GM19099 (cell line): ENCODE measurements around the gene RAPGEFL1.

Source experiments
- POLR2A ChIP-seq: IDR thresholded peaks from 3 replicates; pipeline ENCODE4 v1.6.1; 2011; ENCODE audit warnings: low read depth; ENCODE audit not compliant: insufficient read length; ENCODE audit errors: extremely low read depth

RAPGEFL1 gene

DNA sequence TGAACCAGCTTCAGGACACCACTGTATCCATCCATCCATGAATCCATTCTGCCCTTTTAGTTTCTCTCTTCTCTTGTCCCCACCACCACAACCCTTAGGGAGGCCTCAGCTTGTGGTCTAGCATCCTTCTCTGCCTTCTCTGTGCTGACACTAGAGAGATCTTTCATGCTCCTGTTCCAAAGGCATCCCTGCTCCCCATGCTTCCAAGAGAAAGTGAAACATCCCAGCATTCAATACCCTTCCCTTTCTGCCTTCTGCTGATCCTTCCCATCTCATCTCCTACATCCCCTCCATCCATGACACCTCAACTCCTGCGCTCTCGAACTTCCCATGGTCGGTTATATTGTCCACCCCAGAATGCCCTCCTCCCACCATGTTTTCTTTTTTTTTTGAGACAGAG lies 10.0 kb downstream of the RAPGEFL1 start:
- TF ChIP-seq POLR2A, result no peak

DNA sequence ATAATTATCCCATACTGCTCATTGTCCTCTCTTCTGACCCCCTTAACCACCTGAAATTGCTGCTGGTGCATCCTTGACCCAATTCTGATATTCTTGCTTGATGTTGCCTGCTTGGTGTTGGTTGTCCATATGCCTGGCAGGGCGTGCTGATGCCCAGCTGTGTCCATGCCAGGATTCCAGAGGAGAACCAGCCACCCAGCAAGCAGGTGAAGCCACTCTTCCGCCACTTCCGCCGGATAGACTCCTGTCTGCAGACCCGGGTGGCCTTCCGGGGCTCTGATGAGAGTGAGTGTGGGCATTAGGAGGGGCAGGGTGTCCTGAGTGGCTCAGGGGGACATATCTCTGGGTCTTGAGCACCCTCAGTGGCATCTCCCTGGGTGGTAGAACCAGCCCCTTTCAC lies 11.4 kb downstream of the RAPGEFL1 start:
- TF ChIP-seq POLR2A, result no peak

DNA sequence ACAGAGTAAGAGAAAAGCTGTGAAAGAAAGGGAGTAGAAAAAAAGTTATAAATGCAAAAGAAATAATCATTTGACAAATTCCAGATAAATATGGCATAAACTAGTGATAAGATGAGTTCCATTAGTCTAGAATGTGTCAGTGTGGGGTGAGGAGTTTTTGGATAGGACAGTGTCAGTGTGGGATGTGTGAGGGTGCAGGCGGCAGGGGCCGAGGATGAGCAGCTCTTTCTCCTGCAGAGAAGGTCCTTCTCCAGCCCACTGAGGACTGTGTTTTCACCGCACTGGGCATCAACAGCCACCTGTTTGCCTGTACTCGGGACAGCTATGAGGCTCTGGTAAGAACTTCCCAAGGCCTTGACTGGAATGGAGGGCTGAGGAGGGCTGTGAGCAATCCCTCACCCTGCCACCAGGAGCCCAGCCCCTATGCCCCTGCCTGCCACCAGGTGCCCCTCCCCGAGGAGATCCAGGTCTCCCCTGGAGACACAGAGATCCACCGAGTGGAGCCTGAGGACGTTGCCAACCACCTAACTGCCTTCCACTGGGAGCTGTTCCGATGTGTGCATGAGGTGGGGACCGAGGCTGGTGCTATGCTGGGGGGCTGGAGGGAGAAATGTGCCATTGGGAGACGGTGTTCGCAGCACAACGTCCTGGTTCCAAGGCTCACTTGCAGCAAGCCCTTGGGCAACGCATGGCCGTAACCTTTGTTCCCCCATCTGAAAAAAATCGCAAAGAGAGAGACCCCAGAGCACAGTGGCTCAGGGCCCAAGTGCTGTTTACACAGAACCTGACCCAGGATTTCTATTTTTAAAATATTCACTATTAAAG lies 13.1 kb downstream of the RAPGEFL1 start:
- no peak for TF ChIP-seq POLR2A

DNA sequence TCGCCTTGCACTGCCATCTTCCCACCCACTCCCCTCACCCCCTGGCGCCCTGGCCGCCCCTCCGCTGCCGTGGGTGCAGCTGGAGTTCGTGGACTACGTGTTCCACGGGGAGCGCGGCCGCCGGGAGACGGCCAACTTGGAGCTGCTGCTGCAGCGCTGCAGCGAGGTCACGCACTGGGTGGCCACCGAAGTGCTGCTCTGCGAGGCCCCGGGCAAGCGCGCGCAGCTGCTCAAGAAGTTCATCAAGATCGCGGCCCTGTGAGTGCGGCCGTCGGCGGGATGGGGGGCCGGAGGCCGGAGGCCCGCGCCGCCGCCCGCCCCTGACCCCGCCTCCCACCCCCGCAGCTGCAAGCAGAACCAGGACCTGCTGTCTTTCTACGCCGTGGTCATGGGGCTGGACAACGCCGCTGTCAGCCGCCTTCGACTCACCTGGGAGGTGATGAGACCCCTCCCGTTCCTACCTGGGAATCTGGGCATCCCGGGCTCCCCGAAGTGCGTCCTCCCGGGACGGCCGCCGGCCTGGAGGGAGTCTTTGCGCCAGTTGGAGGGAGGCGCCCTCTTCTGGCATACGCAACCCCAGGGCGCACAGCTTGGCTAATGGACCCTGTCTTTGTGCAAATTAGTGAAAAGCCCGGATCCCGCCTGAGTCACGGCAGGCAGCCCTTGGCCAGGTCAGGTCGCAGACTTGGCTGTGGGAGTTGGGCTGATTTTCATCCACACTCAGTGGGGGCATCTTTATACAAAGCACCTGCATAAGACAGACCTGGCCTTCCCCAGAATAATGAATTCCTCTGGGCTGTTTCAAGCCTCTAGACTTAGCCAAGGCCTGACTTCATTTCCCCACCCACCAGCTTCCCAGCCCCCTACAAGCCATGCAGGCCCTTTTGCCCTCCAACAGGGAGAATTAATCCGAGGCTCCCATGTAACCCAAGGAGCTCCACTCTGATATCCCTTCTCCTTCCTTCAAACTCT lies 14.3 kb downstream of the RAPGEFL1 start:
- no peak for TF ChIP-seq POLR2A

DNA sequence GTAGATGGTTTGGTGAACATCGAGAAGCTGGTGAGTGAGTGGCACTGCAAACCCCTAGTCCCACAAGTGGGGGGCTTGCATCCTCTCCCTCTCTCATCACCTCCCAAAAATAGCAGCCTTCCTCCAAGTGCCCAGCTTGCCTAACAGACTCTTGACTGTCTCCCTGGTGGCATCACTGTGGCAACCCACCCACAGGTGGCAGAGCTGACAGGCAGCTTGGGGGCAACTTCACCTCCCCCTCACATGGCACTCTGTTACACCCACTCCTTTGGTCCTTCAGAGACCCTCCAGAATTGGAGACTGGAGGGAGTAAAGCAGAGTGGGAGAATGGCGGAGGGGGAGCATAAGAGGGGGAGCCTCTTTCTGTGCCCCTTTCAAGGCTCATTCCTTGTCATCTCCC lies 15.7 kb downstream of the RAPGEFL1 start:
- TF ChIP-seq POLR2A, result no peak

DNA sequence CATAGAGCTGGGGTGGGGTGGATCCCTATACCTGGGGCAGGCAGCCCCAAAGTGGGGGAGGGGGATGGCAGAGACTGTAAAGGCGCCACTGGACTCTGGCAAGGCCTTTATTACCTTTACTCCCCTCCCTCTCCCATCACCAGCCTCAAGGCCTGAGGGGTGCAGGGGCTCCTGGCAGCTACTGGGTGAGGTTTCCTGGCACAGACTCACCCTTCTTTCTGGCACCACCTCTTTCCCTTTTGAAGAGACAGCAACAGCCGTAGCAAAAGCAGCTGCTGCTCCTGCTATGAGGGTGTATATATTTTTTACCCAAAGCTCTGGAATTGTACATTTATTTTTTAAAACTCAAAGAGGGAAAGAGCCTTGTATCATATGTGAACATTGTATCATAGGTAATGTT lies 17.6 kb downstream of the RAPGEFL1 start:
- no peak for TF ChIP-seq POLR2A

DNA sequence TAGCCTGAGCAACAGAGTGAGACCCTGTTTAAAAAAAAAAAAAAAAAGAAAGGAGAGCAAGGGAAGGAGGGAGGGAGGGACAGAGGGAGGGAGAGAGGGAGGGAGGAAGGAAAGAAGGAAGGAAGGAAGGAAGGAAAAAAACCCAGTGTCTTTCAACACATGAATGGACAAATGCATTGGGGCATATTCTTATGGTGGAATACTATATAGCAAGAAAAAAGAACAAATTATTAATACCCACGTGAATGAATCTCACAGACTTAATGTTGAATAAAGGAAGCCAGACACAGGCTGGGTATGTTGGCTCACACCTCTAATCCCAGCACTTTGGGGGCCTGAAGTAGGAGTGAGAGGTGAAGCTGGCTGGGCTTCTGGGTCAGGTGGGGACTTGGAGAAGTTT lies 20.3 kb downstream of the RAPGEFL1 start:
- TF ChIP-seq POLR2A, result no peak

DNA sequence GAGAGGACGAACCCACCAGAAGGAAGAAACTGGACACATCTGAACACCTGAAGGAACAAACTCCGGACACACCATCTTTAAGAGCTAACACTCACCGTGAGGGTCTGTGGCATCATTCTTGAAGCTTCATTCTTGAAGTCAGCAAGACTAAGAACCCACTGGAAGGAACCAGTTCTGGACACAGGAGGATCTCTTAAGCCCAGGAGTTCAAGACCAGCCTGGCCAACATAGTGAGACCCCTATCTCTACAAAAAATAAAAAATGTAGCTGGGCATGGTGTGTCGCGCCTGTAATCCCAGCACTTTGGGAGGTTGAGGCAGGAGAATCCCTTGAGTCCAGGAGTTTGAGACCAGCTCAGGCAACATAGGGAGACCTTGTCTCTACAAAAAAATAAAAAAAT lies 21.3 kb downstream of the RAPGEFL1 start:
- no peak for TF ChIP-seq POLR2A

DNA sequence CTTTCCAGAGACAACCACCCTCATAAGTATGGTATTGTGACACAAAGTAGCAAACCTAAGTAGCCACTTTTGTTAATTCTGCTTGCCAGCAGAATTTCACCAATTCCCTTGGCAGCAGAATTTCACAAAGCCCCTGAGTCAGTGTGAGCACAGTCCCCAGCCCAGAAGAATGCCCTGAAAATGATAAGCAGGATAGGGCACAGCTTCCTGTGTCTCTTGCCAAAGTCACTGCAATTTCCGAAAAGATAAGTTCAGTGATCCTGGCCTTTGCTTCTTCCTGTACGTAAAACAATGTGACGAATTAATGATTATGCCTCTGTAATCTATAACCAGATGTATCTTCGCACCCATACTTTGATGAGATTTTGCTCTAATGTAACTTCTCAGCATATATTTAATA lies 25.9 kb downstream of the RAPGEFL1 start:
- TF ChIP-seq POLR2A, result no peak

DNA sequence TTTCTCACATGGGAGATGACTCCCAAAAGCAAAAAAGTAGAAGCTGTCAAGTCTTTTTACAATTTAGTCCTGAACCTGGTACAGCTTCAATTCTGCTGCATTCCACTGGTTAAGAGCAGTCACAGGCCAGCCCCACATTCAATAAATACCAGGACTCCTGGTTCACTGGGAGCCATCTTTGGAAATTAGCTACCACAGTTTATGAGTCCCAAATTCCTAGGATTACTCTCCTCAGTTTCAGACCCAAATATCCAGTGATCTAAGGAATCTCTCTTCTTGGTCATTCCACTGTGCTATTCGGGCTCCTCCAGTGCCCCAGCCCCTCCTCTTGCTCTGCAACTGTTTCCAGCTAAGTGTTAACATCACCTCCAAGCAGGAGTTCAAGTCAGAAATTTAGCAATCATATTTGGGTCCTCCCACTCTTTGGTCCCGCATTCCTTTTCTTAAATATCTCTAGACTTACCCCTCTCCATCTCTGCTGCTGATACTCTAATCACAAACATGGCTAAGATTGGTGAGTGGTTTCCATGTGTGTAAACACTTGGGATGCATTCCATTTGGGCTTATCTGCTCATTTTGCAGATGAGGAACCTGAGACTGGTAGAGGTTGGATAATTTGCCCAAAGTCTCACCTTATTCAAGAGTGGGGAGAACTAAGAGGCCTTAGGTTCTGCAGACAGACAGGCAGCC lies 32.3 kb downstream of the RAPGEFL1 start:
- TF ChIP-seq POLR2A, result no peak

DNA sequence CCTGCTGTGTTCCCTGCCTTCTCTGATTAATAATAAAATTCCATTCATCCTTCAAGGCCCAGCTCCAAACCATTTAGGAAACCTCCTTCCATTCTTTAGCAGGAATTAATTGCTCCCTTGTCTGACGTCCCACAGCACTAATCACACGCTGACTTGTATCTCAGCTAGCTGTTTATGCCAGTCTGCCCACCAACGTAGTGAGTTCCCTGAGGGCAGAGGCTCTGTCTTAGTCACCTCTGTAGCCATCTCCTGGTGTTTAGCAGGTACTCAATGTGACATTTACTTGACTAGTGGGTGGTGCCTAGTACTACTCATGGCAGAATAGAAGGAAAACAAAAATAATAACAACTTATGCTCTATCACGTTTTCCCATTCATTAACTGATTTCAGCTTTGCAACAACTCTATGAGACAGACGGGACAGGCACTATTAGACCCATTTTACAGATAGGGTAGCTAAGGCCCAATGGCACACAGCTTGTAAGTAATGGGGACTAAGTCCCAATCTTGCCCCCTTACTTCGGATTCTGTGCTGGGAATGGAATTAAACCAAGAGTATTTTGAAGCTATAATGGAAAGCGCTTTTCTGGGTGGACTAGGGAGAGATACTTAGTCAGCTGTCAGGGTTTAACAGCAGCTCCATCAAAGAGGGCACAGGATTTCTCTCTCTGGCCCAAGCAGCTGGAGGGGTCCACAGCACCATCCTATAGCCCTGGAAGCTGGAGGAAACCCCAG lies 40.9 kb downstream of the RAPGEFL1 start:
- peak; percentile 2 for TF ChIP-seq POLR2A

DNA sequence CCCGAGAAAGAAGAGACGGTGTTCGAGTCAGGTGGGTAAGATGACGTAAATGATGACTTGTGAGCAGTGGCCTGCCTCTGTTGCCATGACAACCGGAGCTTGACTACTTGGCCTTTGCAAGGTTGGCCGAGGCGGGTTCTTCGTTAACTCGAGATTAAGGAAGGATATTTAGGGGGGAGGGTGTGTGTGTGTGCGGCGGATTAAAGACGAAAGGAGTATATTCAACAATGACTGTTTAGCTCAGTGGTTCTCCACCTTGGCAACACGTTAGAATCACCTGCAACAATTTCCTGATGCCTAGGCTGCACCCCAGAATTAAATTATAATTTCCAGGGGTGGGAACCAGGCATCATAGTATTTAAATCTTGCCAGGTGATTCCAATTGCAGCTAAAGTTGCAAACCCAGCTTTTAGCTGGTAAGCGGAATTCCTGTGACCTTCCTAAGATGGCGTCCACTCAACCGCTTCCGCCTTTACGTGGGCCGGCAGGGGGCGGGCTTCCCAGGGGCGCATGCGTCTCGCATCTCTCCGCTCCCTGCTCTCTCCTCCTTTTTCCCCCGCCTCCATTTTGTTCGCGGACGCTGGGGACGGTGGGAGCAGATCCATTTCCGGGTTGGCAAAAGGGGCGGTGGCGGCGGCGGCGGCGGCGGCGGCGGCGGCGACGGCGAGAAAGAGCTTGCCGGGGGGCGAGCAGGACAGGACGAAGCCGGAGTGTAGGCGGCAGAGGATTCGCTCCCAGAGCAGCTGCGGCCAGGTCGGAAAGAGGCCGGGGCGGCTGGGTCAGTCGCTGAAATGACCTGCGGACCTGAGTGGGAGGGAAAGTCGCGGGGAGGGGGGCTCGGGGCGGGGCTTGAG lies 41.7 kb downstream of the RAPGEFL1 start, which contains the start of gene WIPF2:
Gene WIPF2 (plus strand): TSS at position 565 of the 854 bp plus-strand sequence. CDS start 37,156 bp downstream, outside the sequence.
- peak; percentile 54 for TF ChIP-seq POLR2A

DNA sequence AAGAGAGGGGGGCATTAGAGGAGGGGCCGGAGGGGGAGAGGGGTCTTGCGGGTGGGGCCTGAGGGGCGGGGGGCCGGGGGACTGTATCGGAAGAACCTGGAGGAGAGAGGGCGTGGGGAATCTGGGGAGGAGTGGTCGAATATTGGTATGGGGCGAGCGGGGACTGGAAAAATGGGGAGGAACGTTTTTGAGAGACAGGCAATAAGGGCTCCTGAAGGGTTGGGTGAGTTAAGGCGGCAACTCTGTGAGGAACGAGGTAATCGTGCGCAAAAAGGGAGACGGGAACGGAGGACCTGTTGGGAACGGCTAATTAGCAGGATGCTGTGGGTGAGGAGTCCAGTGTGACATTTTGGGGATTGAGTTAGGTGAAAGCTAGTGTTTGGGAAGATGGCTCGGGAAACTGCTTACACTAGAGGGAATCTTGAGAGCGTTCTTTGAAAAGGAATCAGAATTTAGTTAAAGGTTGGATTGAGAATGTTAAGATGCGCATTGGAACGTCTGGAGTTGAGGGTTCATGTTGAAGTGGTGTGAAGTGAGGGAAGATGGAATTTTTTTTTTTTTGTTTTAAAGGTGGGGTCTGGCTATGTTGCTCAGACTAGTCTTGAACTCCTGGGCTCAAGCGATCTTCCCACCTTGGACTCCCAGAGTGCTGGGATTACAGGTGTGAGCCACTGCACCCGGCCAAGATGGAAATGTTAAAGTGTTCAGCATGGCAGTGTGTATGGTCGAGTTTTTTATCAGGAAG lies 42.5 kb downstream of the RAPGEFL1 start:
- TF ChIP-seq POLR2A, result no peak
